CD4-positive, CD25-positive, alpha-beta regulatory T cell (primary cell): ENCODE data around the gene ARHGAP4. TPM values are rescaled to one million over a fixed set of nuclear protein-coding genes. Genes with fewer than 3 reads are reported as not detected.

Experiments
- ATAC-seq, 2 donors: fragments of 150-1000 bp; cut with Tn5 transposase; one replicate each; pipeline ENCODE4 v1.10.0; 2021; ENCODE audit warnings: low read depth in 2 of 2, moderate number of reproducible peaks in 2 of 2, moderate library complexity in 1 of 2
- DNase-seq, 3 donors: peaks; one replicate each; pipeline versions ENCODE4 v3.0.0 to v3.0.0-alpha.2; 2012 to 2022; ENCODE audit warnings: mixed read lengths in 1 of 3
- H3K27ac ChIP-seq: one replicate; pipeline ENCODE4 v1.7.0; 2013; ENCODE audit warnings: mild to moderate bottlenecking, low read length; ENCODE audit not compliant: insufficient read depth, poor library complexity, severe bottlenecking
- H3K27me3 ChIP-seq: one replicate; pipeline ENCODE4 v1.7.0; 2013; ENCODE audit warnings: low read length; ENCODE audit not compliant: control insufficient read depth, insufficient read depth
- H3K36me3 ChIP-seq: one replicate; pipeline ENCODE4 v1.7.0; 2013; ENCODE audit warnings: mild to moderate bottlenecking, low read length, moderate library complexity; ENCODE audit not compliant: control insufficient read depth, insufficient read depth
- H3K4me1 ChIP-seq: 2 replicates; pipeline ENCODE4 v1.7.0; 2013; ENCODE audit warnings: mild to moderate bottlenecking, low read length; ENCODE audit not compliant: insufficient read depth, control insufficient read depth, poor library complexity, severe bottlenecking
- H3K4me3 ChIP-seq: one replicate; pipeline ENCODE4 v1.7.0; 2013; ENCODE audit warnings: low read depth, mild to moderate bottlenecking, low read length, moderate library complexity
- H3K9me3 ChIP-seq, 2 experiments: 1 replicate in 1 of 2; 2 replicates in 1 of 2; pipeline ENCODE4 v1.7.0; 2013; ENCODE audit warnings: low read length in 2 of 2, mild to moderate bottlenecking in 1 of 2, moderate library complexity in 1 of 2; ENCODE audit not compliant: control insufficient read depth in 2 of 2
- H3K27ac Mint-ChIP-seq, 3 donors: one replicate each; pipeline ENCODE4 v1.8.0; 2020 to 2022; ENCODE audit warnings: mild to moderate bottlenecking in 3 of 3, mixed read lengths in 3 of 3, moderate library complexity in 2 of 3
- H3K27me3 Mint-ChIP-seq: one replicate; pipeline ENCODE4 v1.8.0; 2022; ENCODE audit warnings: mild to moderate bottlenecking, mixed read lengths
- H3K36me3 Mint-ChIP-seq: one replicate; pipeline ENCODE4 v1.8.0; 2020; ENCODE audit warnings: mixed read lengths
- H3K4me1 Mint-ChIP-seq, 4 donors: one replicate each; pipeline ENCODE4 v1.8.0; 2020 to 2022; ENCODE audit warnings: mixed read lengths in 4 of 4, mild to moderate bottlenecking in 1 of 4
- H3K4me3 Mint-ChIP-seq, 4 donors: one replicate each; pipeline ENCODE4 v1.8.0; 2020 to 2022; ENCODE audit warnings: mild to moderate bottlenecking in 4 of 4, mixed read lengths in 4 of 4, moderate library complexity in 3 of 4
- H3K9me3 Mint-ChIP-seq, 7 donors: one replicate each; pipeline ENCODE4 v1.8.0; 2020 to 2022; ENCODE audit warnings: mixed read lengths in 7 of 7, mild to moderate bottlenecking in 3 of 7, moderate library complexity in 2 of 7
- polyA plus RNA-seq, 4 donors: library from polyadenylated mRNA; unstranded; fragments of 300-500 nt; fragmentation: Illumina TruSeq; gene quantifications; one replicate each; pipeline ENCODE4 v1.2.3, GENCODE V29; 2021
- total RNA-seq: library from RNA; stranded (reverse); gene quantifications from one replicate; pipeline ENCODE4 v1.2.3, GENCODE V29; 2022

The ARHGAP4 gene
- total and polyA plus RNA-seq, 5 donors from 2014 or later, result 73.5 to 459 (median 81.2) TPM

- H3K36me3 ChIP-seq, result peaks cover 80% of the 10 kb centered on the region
- H3K27me3 ChIP-seq, result no peaks in the 10 kb centered on the region
- no peak overlapping the region for H3K4me3 ChIP-seq
- H3K9me3 ChIP-seq, result no peaks in the 10 kb centered on the region
- H3K4me1 ChIP-seq, result no peaks in the 10 kb centered on the region
- Mint-ChIP-seq H3K4me3 (no peak overlapping the region), H3K27me3 (no peaks in the 10 kb centered on the region), H3K27ac (no peak overlapping the region), H3K36me3 (peaks cover 26% of the 10 kb centered on the region), H3K4me1 (peaks cover 0 to 5% (median 0%) of the 10 kb centered on the region in 4 donors), H3K9me3 (peaks cover 0 to 2% (median 0%) of the 10 kb centered on the region in 7 donors)
- ATAC-seq (no peak), DNase-seq (no peak)
- no peak overlapping the region for H3K27ac ChIP-seq
These were observed 33.6 kb upstream of the ARHGAP4 start for GRCh38 chrX:153959649-153960048.

GRCh38 chrX:153958605-153959004, 32.5 kb upstream of the ARHGAP4 start:
- peaks cover 72% of the 10 kb centered on the region for H3K36me3 ChIP-seq
- H3K4me3 ChIP-seq, result no peak overlapping the region
- DNase-seq (no peak), ATAC-seq (no peak)
- no peaks in the 10 kb centered on the region for H3K9me3 ChIP-seq
- peaks cover 0 to 2% (median 0%) of the 10 kb centered on the region in 7 donors for H3K9me3 Mint-ChIP-seq
- peak overlapping the region in 1 of 3 donors; percentile 48 for H3K27ac Mint-ChIP-seq
- H3K4me3 Mint-ChIP-seq, result no peak overlapping the region
- H3K36me3 Mint-ChIP-seq, result peaks cover 26% of the 10 kb centered on the region
- no peak overlapping the region for H3K27ac ChIP-seq
- H3K27me3 ChIP-seq, result no peaks in the 10 kb centered on the region
- H3K4me1 ChIP-seq, result peaks cover under 1% of the 10 kb centered on the region
- no peaks in the 10 kb centered on the region for H3K27me3 Mint-ChIP-seq
- H3K4me1 Mint-ChIP-seq, result peaks cover 0 to 4% (median 0%) of the 10 kb centered on the region in 4 donors

- H3K9me3 ChIP-seq, result no peaks in the 10 kb centered on the region
- no peaks in the 10 kb centered on the region for H3K27me3 ChIP-seq
- no peak for ATAC-seq
- Mint-ChIP-seq H3K36me3 (peaks cover 19% of the 10 kb centered on the region), H3K9me3 (peaks cover 0 to 2% (median 0%) of the 10 kb centered on the region in 7 donors), H3K4me1 (peaks cover 0 to 8% (median 2%) of the 10 kb centered on the region in 4 donors), H3K27ac (no peak overlapping the region), H3K4me3 (no peak overlapping the region), H3K27me3 (no peaks in the 10 kb centered on the region)
- DNase-seq, result no peak
- H3K4me3 ChIP-seq, result no peak overlapping the region
- H3K4me1 ChIP-seq, result peaks cover 6% of the 10 kb centered on the region
- H3K36me3 ChIP-seq, result peaks cover 62% of the 10 kb centered on the region
- H3K27ac ChIP-seq, result no peak overlapping the region
These were observed 31.2 kb upstream of the ARHGAP4 start for GRCh38 chrX:153957224-153957623.

- Histone ChIP-seq H3K27me3 (no peaks in the 10 kb centered on the region), H3K27ac (no peak overlapping the region), H3K9me3 (no peaks in the 10 kb centered on the region), H3K4me3 (no peak overlapping the region), H3K4me1 (peaks cover 6% of the 10 kb centered on the region), H3K36me3 (peaks cover 53% of the 10 kb centered on the region)
- peaks cover 21% of the 10 kb centered on the region for H3K36me3 Mint-ChIP-seq
- DNase-seq, result no peak
- peaks cover 0 to 8% (median 2%) of the 10 kb centered on the region in 4 donors for H3K4me1 Mint-ChIP-seq
- no peak for ATAC-seq
- H3K4me3 Mint-ChIP-seq, result no peak overlapping the region
- H3K27me3 Mint-ChIP-seq, result no peaks in the 10 kb centered on the region
- H3K9me3 Mint-ChIP-seq, result peaks cover 0 to 2% (median 0%) of the 10 kb centered on the region in 7 donors
- H3K27ac Mint-ChIP-seq, result no peak overlapping the region
These were observed 30.2 kb upstream of the ARHGAP4 start for GRCh38 chrX:153956044-153956907.

- Mint-ChIP-seq H3K27me3 (no peaks in the 10 kb centered on the region), H3K27ac (peak overlapping the region in 2 of 3 donors; percentile 48 to 51), H3K9me3 (peaks cover 0 to 2% (median 0%) of the 10 kb centered on the region in 7 donors), H3K4me1 (peaks cover 0 to 8% (median 2%) of the 10 kb centered on the region in 4 donors), H3K36me3 (peaks cover 19% of the 10 kb centered on the region), H3K4me3 (no peak overlapping the region)
- Histone ChIP-seq H3K36me3 (peaks cover 54% of the 10 kb centered on the region), H3K27me3 (no peaks in the 10 kb centered on the region), H3K4me1 (peaks cover 6% of the 10 kb centered on the region), H3K9me3 (no peaks in the 10 kb centered on the region), H3K4me3 (no peak overlapping the region), H3K27ac (no peak overlapping the region)
- ATAC-seq (no peak), DNase-seq (no peak)
These were observed 29.2 kb upstream of the ARHGAP4 start for GRCh38 chrX:153955228-153955732.

- ATAC-seq, result no peak
- peak overlapping the region in 1 of 3 donors; percentile 51 for H3K27ac Mint-ChIP-seq
- no peak for DNase-seq
- no peaks in the 10 kb centered on the region for H3K27me3 ChIP-seq
- H3K4me1 ChIP-seq, result peaks cover 6% of the 10 kb centered on the region
- H3K9me3 ChIP-seq, result no peaks in the 10 kb centered on the region
- no peaks in the 10 kb centered on the region for H3K27me3 Mint-ChIP-seq
- H3K4me3 Mint-ChIP-seq, result no peak overlapping the region
- peaks cover 54% of the 10 kb centered on the region for H3K36me3 ChIP-seq
- H3K36me3 Mint-ChIP-seq, result peaks cover 20% of the 10 kb centered on the region
- H3K4me3 ChIP-seq, result no peak overlapping the region
- H3K9me3 Mint-ChIP-seq, result peaks cover 0 to 2% (median 0%) of the 10 kb centered on the region in 7 donors
- no peak overlapping the region for H3K27ac ChIP-seq
- peaks cover 0 to 8% (median 2%) of the 10 kb centered on the region in 4 donors for H3K4me1 Mint-ChIP-seq
These were observed 28.6 kb upstream of the ARHGAP4 start for GRCh38 chrX:153954558-153955227.

GRCh38 chrX:153953892-153954557, 28.0 kb upstream of the ARHGAP4 start:
- no peak for DNase-seq
- Mint-ChIP-seq H3K9me3 (peaks cover 0 to 2% (median 0%) of the 10 kb centered on the region in 7 donors), H3K27ac (no peak overlapping the region), H3K27me3 (no peaks in the 10 kb centered on the region), H3K36me3 (peaks cover 20% of the 10 kb centered on the region), H3K4me1 (peaks cover 0 to 8% (median 2%) of the 10 kb centered on the region in 4 donors), H3K4me3 (peak overlapping the region in 1 of 4 donors; percentile 43)
- Histone ChIP-seq H3K36me3 (peaks cover 53% of the 10 kb centered on the region), H3K27me3 (no peaks in the 10 kb centered on the region), H3K9me3 (no peaks in the 10 kb centered on the region), H3K27ac (peak overlapping the region; percentile 57), H3K4me1 (peaks cover 6% of the 10 kb centered on the region), H3K4me3 (no peak overlapping the region)
- no peak for ATAC-seq
